Left lobe of liver (tissue), 2 donors: Measurements from ENCODE around the gene PPP2R5B. TPM values are rescaled to one million over a fixed set of nuclear protein-coding genes. Genes with fewer than 3 reads are reported as not detected.
A peak's percentile ranks its signal among the peaks of the same experiment; 100 is the strongest.

Experiments used
- ATAC-seq: fragments of 200-7000 bp; cut with Tn5 transposase; one replicate; pipeline ENCODE4 v1.9.1; 2020; ENCODE audit warnings: mild to moderate bottlenecking, moderate library complexity
- DNase-seq: peaks from one replicate; pipeline ENCODE4 v3.0.0-alpha.2; 2020; ENCODE audit warnings: low spot score
- total RNA-seq: library from RNA; stranded (reverse); gene quantifications from one replicate; pipeline ENCODE4 v1.2.1, GENCODE V29; 2021
- donor health status: DM: no; HTN: no; CAD: no; lungs with moderate emphysema.
- donor health status: DM: no; HTN: yes; CAD: no.

Gene PPP2R5B
- 9.1 TPM for total RNA-seq

DNA sequence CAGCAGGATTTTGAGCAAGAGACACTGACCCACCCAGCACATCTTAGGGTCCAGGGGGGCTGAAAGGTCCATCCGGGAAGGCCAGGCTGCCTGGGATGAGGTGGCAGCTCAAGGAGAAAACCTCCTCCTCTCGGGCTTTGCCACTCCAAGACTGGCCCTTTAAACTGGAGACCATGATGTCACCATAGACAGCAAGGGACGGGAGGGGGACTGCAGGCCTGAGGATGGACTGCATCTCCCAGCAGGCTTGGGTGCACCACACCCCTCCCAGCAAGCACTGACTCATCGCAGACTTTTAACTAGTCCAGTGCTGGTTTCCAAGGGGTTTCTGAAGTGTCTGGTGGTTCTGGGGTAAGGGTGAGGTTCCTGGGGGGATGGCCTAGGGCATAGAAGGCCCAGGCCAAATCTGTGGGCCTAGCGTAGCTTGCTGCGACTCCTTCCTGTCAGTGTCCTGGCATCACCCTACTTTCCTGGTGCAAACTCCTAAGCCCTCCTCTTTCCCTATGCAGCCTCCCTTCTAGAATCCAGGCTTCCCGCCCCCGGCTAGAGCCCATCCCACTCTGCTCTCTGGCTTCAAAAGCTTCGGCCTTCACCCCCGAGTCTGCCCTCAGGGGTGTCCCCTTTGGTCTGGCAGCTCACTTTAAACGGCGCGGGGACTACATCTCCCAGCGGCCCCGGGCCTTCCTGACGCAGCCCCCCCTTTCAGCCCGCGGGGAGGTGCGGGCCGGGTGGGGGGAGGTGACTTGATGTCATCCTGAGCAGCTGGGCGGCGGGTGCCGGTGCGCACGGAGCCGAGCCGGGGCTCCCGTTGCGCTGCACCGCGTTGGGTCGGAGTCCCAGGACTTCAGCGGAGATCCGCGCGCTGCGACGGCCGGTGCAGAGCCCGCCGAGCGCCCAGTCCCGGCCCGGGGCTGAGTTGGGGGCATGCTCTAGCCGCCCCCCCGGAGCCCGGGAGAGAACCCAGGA is at the start of gene PPP2R5B:
Gene PPP2R5B, plus strand, starts transcription at position 746 of the 966 bp plus-strand sequence. CDS start 1,046 bp downstream, outside the sequence.
- peak; percentile 95 for DNase-seq

GRCh38 chr11:64875369-64876228 is 48.9 kb upstream of the PPP2R5B start:
- ATAC-seq (peak; percentile 39), DNase-seq (peak; percentile 93)

More for the DNA sequence above, at the start of gene PPP2R5B:
- ATAC-seq = peak; percentile 95

- DNase-seq (no peak), ATAC-seq (no peak)
Observed at GRCh38 chr11:64876229-64876750, 48.2 kb upstream of the PPP2R5B start.

DNA sequence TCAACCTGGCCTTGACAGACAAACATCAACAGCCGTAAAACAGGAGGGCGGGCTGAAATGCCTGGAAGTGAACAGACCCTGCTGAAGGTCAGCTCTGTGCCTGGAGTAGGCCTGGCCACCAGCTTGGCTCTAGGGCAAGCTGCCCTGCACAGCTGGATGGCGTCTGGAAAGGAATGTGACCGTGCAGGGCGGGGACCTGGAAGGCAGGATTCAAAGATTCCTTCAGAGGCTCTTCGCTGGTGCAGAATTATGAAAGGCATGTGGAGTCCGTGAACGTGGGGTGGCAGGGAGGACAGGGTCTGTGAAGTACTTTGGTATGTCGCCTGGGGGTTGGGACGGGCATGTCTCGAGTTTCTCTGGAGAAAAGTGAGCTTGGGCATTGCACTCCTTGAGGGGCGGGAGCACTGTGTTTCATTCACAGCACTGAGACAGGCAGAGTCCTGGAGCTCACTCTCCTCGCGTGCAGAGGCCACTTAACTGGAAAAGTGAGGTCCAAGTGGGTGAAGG is 47.6 kb upstream of the PPP2R5B start:
- DNase-seq (no peak), ATAC-seq (no peak)

DNA sequence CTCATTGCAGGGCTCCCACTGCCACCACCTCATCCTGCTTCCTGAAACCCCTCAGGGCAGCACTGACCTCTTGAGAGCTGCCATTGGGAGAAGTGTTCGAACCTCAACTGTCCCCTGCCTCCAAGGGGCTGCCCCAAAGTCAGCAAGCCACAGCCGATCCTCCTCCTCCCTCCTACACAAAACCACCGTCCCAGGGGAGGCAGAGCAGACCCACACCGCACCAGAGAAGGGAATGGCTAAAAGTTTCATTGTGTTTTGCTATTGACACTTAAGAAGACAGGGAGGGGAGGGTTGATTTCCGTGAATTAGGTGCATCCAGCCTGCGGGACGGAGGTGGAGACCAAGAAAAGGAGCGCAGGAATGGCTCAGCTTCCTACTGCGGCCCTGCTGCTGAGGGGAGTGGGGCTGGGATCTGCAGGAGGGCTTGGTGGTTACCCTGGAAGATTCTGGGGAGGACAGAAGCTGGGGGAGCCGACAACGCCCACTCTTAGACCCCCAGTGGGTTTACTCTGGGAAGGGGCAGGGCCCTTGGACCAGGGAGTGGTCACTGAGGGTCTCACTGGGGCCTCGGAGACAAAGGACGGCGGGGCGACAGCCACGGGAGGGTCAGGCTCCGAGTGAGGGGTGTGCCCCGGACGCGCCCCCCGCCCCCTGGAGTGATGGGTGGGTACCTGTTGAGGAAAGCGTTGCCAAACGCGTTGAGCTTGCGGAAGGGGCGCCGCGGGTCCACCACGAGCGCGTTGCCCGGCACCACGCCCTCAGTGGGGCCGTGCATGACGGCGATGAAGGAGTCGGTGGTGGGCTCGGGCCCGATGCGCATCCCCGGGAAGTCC is 46.9 kb upstream of the PPP2R5B start:
- DNase-seq (no peak), ATAC-seq (peak; percentile 1)

DNA sequence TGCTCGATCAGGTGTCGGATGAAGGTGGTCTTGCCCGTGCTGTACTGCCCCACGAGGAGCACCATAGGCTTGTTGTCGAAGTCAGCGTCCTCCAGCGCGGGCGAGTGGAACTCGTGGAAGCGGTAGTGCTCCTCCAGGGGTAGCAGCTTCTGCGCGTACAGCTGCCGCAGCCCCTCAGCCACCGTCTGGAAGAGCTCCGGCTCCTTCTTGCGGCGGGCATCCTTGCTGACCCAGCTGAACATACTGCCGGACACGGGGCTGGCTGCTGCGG is 46.3 kb upstream of the PPP2R5B start:
- no peak for DNase-seq
- peak; percentile 12 for ATAC-seq

GRCh38 chr11:64878494-64879243 is 45.8 kb upstream of the PPP2R5B start, which contains the start of gene EHD1:
Gene EHD1 (minus strand): TSS chr11:64878621. CDS start chr11:64878464, 157 bp downstream.
- peak; percentile 99 for DNase-seq
- peak; percentile 89 for ATAC-seq

DNA sequence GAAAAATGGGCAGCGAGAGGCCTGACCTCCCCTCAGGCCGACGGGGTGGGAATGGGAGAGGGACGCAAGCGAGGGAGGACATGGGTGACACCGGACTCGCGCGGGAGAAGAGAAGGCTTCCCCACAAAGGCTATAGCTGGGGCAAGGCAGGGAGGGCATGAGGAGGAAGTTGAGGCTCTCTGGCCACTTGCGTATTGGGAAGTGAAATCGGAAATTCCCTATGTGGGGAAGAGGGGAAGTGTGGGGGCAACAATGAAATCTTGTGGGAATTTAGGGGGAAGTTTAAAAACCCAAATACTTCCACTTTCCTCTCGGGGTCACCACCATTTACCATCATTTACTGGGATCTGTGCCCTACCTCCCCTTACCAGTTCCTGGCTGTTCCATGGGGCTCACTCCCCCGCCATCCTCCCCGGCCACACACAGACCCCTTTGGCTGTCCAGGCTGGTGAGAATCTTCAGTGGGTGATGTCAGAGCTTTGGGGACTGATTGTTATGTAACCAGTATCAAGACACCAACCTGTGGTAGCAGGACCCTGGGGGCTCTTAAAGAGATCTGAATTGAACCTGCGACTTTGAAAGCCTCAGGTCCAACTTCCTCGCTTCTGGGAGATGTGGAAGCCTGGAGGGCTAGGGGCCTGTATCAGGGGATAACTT is 45.1 kb upstream of the PPP2R5B start:
- DNase-seq = no peak
- ATAC-seq = no peak

GRCh38 chr11:64880240-64881001 is 44.1 kb upstream of the PPP2R5B start:
- ATAC-seq = no peak
- no peak for DNase-seq

GRCh38 chr11:64881476-64881875 is 43.0 kb upstream of the PPP2R5B start:
- ATAC-seq (no peak), DNase-seq (no peak)

DNA sequence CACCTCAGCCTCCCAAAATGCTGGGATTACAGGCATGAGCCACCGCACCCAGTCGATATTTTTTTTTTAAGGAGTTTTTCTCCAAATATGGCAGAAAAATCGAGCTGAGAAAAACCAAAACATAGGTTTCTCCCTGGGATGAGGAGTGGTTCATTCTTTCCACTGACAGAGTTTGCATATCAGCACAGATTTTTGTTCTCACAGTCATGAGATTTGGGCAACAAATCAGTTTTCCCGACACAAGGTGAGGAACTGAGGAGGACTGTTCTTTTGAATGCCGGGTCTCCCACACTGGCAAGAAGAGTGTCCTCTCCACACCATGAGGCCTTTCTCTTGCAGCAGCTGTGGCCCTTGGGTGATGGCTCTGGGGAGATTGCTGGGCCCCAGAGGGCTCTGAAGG is 42.2 kb upstream of the PPP2R5B start:
- DNase-seq (no peak), ATAC-seq (no peak)

GRCh38 chr11:64883575-64883974 is 40.9 kb upstream of the PPP2R5B start:
- no peak for ATAC-seq
- DNase-seq = no peak

- ATAC-seq (no peak), DNase-seq (no peak)
Observed at GRCh38 chr11:64884019-64884418, 40.5 kb upstream of the PPP2R5B start.

DNA sequence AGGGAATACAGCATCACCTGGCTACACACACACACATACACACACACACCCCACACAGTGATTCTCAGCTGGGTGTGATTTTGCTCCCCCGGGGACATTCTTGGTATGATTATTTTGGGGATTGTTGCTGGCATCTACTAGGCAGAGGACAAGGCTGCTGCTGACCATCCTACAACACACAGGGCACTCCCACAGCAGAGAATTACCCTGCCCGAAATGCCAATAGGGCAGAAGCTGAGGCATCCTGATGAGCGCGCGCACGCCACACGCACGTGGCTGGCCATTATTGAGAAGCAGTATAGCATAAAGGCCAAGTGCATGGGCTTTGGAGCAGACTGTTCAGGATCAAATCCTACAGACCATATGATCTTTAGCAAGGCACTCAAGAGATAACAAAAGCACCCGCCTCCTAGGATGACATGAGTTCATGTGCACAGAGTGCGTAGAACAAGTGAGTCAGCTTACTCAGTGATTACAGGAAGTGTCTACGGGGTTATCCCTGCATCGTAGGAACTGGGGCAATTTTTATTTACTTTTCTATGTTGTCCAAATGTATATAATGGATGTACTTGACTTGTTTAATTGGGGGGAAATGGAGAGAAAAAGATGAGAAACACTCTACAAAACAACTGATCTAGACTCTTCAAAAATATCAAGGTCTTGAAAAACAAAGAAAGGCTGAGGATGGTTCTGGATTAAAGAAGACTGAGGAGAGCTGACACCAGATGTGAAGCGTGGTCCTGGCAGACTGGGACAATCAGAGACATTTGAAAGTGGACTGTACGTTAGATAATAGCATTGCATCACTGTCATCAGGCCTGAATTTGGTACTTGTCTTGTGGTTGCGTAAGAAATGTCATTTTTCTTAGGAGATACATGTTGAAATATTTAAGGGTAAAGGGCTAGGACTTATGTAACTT is 38.9 kb upstream of the PPP2R5B start:
- ATAC-seq (no peak), DNase-seq (no peak)

- ATAC-seq (no peak), DNase-seq (no peak)
Observed at GRCh38 chr11:64887234-64887756, 37.2 kb upstream of the PPP2R5B start.

DNA sequence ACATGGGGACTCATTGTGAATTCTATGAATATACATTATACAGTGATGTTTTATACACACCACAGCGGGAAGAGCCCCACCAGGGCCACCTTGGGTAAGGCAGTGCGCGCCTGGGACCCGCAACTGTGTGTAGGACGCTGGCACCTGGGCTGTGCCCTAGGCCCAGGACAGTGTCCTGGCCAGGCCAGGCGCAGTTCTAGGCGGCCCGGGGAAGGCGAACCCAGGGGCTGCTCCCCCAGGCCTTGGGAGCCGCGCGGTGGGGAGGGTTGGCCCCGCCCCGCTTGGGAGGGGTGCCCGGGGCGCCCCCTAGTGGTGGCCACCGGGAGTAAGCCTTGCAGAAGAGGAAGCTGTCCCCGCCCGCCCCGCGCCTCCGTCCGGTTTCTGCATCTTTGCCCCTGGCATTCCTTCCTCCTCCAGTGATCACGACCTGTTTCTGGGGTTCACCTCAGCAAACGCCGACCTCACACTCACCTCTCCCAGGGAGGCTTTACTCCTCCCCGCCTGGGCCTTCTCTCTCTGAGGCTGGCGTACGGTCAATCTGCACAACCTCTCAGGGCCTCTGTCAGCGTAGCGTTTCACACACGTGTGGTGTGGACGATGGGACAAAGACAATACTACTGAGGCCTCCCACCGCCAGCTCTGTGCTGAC is 36.6 kb upstream of the PPP2R5B start:
- DNase-seq (peak; percentile 85), ATAC-seq (peak; percentile 76)

- ATAC-seq = no peak
Observed at GRCh38 chr11:64888406-64888728, 36.1 kb upstream of the PPP2R5B start.

More at GRCh38 chr11:64888406-64888728, 36.1 kb upstream of the PPP2R5B start:
- no peak for DNase-seq
